Osteoblast (primary cell): ENCODE results near the gene FOXL3. TPM values are rescaled to one million over a fixed set of nuclear protein-coding genes. Genes with fewer than 3 reads are reported as not detected.

Source experiments
- DNase-seq: peaks from one replicate; pipeline ENCODE4 v3.0.0; 2011; ENCODE audit warnings: low spot score, mixed read lengths; ENCODE audit not compliant: insufficient read length; ENCODE audit errors: missing footprints
- H2AFZ ChIP-seq: 2 replicates; pipeline ENCODE4 v1.6.0; 2011; ENCODE audit warnings: mild to moderate bottlenecking, low read length
- H3K27ac ChIP-seq: 2 replicates; pipeline ENCODE4 v1.5.1; 2011; ENCODE audit warnings: mild to moderate bottlenecking, low read depth, low read length, moderate library complexity
- H3K27me3 ChIP-seq: 2 replicates; pipeline ENCODE4 v1.6.0; 2012; ENCODE audit warnings: mild to moderate bottlenecking, control low read depth, inconsistent platforms, low read length, moderate library complexity; ENCODE audit not compliant: insufficient read depth
- H3K36me3 ChIP-seq: 2 replicates; pipeline ENCODE4 v1.5.1; 2011; ENCODE audit warnings: mild to moderate bottlenecking, low read length, control low read depth, moderate library complexity; ENCODE audit not compliant: insufficient read depth
- H3K4me1 ChIP-seq: 2 replicates; pipeline ENCODE4 v1.5.1; 2011; ENCODE audit warnings: mild to moderate bottlenecking, low read length, control low read depth, moderate library complexity; ENCODE audit not compliant: insufficient read depth
- H3K4me2 ChIP-seq: 2 replicates; pipeline ENCODE4 v1.6.0; 2011; ENCODE audit warnings: mild to moderate bottlenecking, low read length; ENCODE audit not compliant: insufficient read depth
- H3K4me3 ChIP-seq: fragments of 200-600 bp; sonication (generic); 3 replicates; pipeline ENCODE4 v1.5.1; 2012; ENCODE audit warnings: mild to moderate bottlenecking, low read length, inconsistent platforms; ENCODE audit not compliant: insufficient read depth
- H3K79me2 ChIP-seq: 2 replicates; pipeline ENCODE4 v1.6.0; 2012; ENCODE audit warnings: mild to moderate bottlenecking, low read length, control low read depth, inconsistent platforms; ENCODE audit not compliant: insufficient read depth
- H3K9me3 ChIP-seq: 2 replicates; pipeline ENCODE4 v1.5.1; 2011; ENCODE audit warnings: low read depth, low read length, control low read depth
- H4K20me1 ChIP-seq: 2 replicates; pipeline ENCODE4 v1.6.0; 2012; ENCODE audit warnings: mild to moderate bottlenecking, low read length, control low read depth; ENCODE audit not compliant: insufficient read depth
- CTCF ChIP-seq: IDR thresholded peaks from 2 replicates; pipeline ENCODE4 v1.5.1; 2011; ENCODE audit warnings: mild to moderate bottlenecking, low read depth, low read length, moderate library complexity; ENCODE audit errors: extremely low read depth
- total RNA-seq: library from RNA; depleted of rRNA; stranded (reverse); fragments of >200 nt; gene quantifications from 2 replicates; pipeline ENCODE4 v1.2.3, GENCODE V29; 2012

The FOXL3 gene
- total RNA-seq, 1 donor = not detected

- Histone ChIP-seq H2AFZ (no peak overlapping the region), H4K20me1 (peaks cover 59% of the 10 kb centered on the region), H3K27ac (no peak overlapping the region), H3K4me1 (no peaks in the 10 kb centered on the region), H3K4me3 (no peak overlapping the region), H3K4me2 (no peak overlapping the region), H3K27me3 (no peaks in the 10 kb centered on the region), H3K9me3 (no peaks in the 10 kb centered on the region), H3K79me2 (peaks cover 30% of the 10 kb centered on the region), H3K36me3 (peaks cover 52% of the 10 kb centered on the region)
- DNase-seq = no peak
- TF ChIP-seq CTCF = no peak
These were observed 45.0 kb upstream of the FOXL3 start for GRCh38 chr7:244974-245373.

DNA sequence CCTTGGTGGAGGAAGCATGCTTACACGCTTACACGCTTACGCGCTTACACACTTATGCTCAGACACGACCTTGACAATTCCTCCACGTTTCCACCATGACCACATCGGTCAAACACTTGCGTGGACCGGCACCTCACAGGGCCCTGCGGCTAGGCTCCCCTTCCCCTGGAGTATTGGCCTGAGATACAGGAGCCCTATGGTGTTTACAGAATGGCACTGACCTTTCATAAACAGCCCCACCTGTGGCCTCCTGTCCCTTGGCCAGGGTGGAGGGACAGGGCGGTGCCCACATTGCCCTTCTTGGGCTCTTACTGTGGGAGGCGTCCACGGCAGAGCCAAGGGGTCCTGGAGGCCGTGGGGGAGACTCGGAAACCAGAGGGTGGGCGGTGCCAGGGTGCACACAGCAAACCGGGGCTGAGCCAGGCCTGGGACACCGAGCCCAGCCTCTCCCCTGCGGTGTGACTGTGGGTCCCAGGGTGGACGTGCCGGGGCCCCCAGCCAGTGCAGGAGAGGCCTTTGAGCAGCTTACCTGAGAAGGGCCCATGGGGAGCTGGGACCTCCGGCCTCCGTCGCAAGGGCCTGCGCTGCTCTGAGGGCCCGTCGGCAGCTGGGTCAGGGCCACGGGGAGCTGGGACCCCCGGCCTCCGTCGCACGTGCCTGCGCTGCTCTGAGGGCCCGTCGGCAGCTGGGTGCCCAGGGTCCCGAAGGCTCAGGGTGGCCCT, 44.2 kb upstream of the FOXL3 start:
- Histone ChIP-seq H3K4me2 (no peak overlapping the region), H3K4me1 (no peaks in the 10 kb centered on the region), H3K79me2 (peaks cover 22% of the 10 kb centered on the region), H3K27me3 (no peaks in the 10 kb centered on the region), H3K36me3 (peaks cover 59% of the 10 kb centered on the region), H3K4me3 (no peak overlapping the region), H3K27ac (no peak overlapping the region), H2AFZ (no peak overlapping the region), H4K20me1 (peaks cover 52% of the 10 kb centered on the region), H3K9me3 (no peaks in the 10 kb centered on the region)
- no peak for DNase-seq
- TF ChIP-seq CTCF = no peak

DNA sequence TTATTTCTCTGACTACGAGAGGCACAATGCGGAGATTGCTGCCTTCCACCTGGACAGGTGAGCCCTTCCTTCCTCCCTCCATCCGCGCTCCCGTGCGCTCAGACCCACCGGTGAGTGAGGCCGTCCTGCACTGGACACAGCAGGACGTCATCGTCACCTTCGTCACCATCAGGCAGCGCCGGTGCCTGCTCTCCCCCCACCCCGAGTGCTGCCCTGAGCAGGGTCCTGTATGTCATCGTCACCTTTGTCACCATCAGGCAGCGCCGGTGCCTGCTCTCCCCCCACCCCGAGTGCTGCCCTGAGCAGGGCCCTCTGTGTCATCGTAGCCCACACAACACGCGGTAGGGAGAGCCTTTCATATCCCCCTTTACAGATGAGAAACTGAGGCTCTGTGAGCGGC, 43.5 kb upstream of the FOXL3 start:
- Histone ChIP-seq H3K27me3 (no peaks in the 10 kb centered on the region), H3K4me1 (no peaks in the 10 kb centered on the region), H3K27ac (no peak overlapping the region), H3K4me2 (no peak overlapping the region), H3K36me3 (peaks cover 66% of the 10 kb centered on the region), H3K9me3 (no peaks in the 10 kb centered on the region), H3K79me2 (peaks cover 15% of the 10 kb centered on the region), H3K4me3 (no peak overlapping the region), H2AFZ (no peak overlapping the region), H4K20me1 (peaks cover 50% of the 10 kb centered on the region)
- DNase-seq = no peak
- no peak for TF ChIP-seq CTCF

GRCh38 chr7:247181-247580, 42.8 kb upstream of the FOXL3 start:
- Histone ChIP-seq H3K4me1 (no peaks in the 10 kb centered on the region), H3K79me2 (peaks cover 8% of the 10 kb centered on the region), H3K27me3 (no peaks in the 10 kb centered on the region), H2AFZ (no peak overlapping the region), H3K36me3 (peaks cover 73% of the 10 kb centered on the region), H3K9me3 (no peaks in the 10 kb centered on the region), H4K20me1 (peaks cover 48% of the 10 kb centered on the region), H3K4me2 (no peak overlapping the region), H3K4me3 (no peak overlapping the region), H3K27ac (no peak overlapping the region)
- DNase-seq = no peak
- no peak for TF ChIP-seq CTCF
